CD14-positive monocyte (primary cell): Measurements from ENCODE around the gene GSTM4. TPM values are rescaled to one million over a fixed set of nuclear protein-coding genes. Genes with fewer than 3 reads are reported as not detected.

Experiments
- DNase-seq, 3 donors: peaks; one replicate each; pipeline ENCODE4 v3.0.0-alpha.2; 2011 to 2022
- H2AFZ ChIP-seq: 2 replicates; pipeline ENCODE4 v1.6.0; 2012; ENCODE audit warnings: mild to moderate bottlenecking, low read depth, low read length, inconsistent platforms; ENCODE audit not compliant: insufficient read depth, poor library complexity, severe bottlenecking
- H3K27ac ChIP-seq, 2 donors: 1 replicate in 1 of 2; 2 replicates in 1 of 2; pipeline ENCODE4 v1.5.1; 2012 to 2013; ENCODE audit warnings: low read length in 2 of 2, control low read depth in 1 of 2, inconsistent platforms in 1 of 2, low read depth in 1 of 2, mild to moderate bottlenecking in 1 of 2
- H3K27me3 ChIP-seq, 2 donors: one replicate each; pipeline versions ENCODE4 v1.6.0 to v1.6.1; 2011 to 2013; ENCODE audit warnings: low read length in 2 of 2; ENCODE audit not compliant: control insufficient read depth in 2 of 2, insufficient read depth in 2 of 2
- H3K36me3 ChIP-seq, 2 donors: replicated peaks in 1 of 2; 1 replicate in 1 of 2; 2 replicates in 1 of 2; pipeline versions ENCODE4 v1.5.1 to v1.6.1; 2012 to 2013; ENCODE audit warnings: low read length in 2 of 2, control low read depth in 1 of 2, inconsistent platforms in 1 of 2, mild to moderate bottlenecking in 1 of 2; ENCODE audit not compliant: insufficient read depth in 2 of 2, control insufficient read depth in 1 of 2
- H3K4me1 ChIP-seq, 2 donors: 1 replicate in 1 of 2; 2 replicates in 1 of 2; pipeline versions ENCODE4 v1.5.1 to v1.6.1; 2012 to 2013; ENCODE audit warnings: low read length in 2 of 2, control low read depth in 1 of 2, inconsistent platforms in 1 of 2, mild to moderate bottlenecking in 1 of 2, moderate library complexity in 1 of 2; ENCODE audit not compliant: insufficient read depth in 2 of 2, control insufficient read depth in 1 of 2
- H3K4me2 ChIP-seq: replicated peaks from 2 replicates; pipeline ENCODE3; 2012; ENCODE audit warnings: low read length, moderate library complexity, mild to moderate bottlenecking; ENCODE audit not compliant: poor library complexity, severe bottlenecking; ENCODE audit errors: extremely low read depth
- H3K4me3 ChIP-seq, 3 experiments: fragments of 200-600 bp in 1 of 3; sonication (generic) in 1 of 3; replicated peaks in 1 of 3; 1 replicate in 2 of 3; 2 replicates in 1 of 3; pipeline ENCODE4 v1.5.1; 2011 to 2013; ENCODE audit warnings: low read length in 3 of 3, mild to moderate bottlenecking in 3 of 3, control low read depth in 2 of 3, low read depth in 2 of 3, inconsistent platforms in 1 of 3, moderate library complexity in 1 of 3
- H3K79me2 ChIP-seq: 2 replicates; pipeline ENCODE4 v1.6.0; 2012; ENCODE audit warnings: mild to moderate bottlenecking, control low read depth, inconsistent platforms, low read length, moderate library complexity; ENCODE audit not compliant: insufficient read depth
- H3K9ac ChIP-seq: 2 replicates; pipeline ENCODE4 v1.6.0; 2017; ENCODE audit warnings: low read length, mild to moderate bottlenecking; ENCODE audit not compliant: insufficient read depth, poor library complexity, severe bottlenecking
- H3K9me3 ChIP-seq, 2 donors: replicated peaks in 1 of 2; 1 replicate in 1 of 2; 2 replicates in 1 of 2; pipeline versions ENCODE4 v1.5.1 to v1.6.1; 2012 to 2013; ENCODE audit warnings: low read length in 2 of 2, control low read depth in 1 of 2; ENCODE audit not compliant: control insufficient read depth in 1 of 2, insufficient read depth in 1 of 2
- H4K20me1 ChIP-seq: 2 replicates; pipeline ENCODE4 v1.6.0; 2012; ENCODE audit warnings: mild to moderate bottlenecking, low read length, control low read depth, moderate library complexity; ENCODE audit not compliant: insufficient read depth
- H3K27ac Mint-ChIP-seq, 7 donors: one replicate each; pipeline ENCODE4 v1.8.0; 2020; ENCODE audit warnings: mild to moderate bottlenecking in 7 of 7, mixed read lengths in 7 of 7, moderate library complexity in 6 of 7, inconsistent platforms in 2 of 7
- H3K27me3 Mint-ChIP-seq, 3 donors: one replicate each; pipeline ENCODE4 v1.8.0; 2021 to 2022; ENCODE audit warnings: low read depth in 3 of 3, mild to moderate bottlenecking in 3 of 3, mixed read lengths in 3 of 3, moderate library complexity in 3 of 3, inconsistent platforms in 1 of 3
- H3K36me3 Mint-ChIP-seq, 2 donors: one replicate each; pipeline ENCODE4 v1.8.0; 2020; ENCODE audit warnings: mixed read lengths in 2 of 2, inconsistent platforms in 1 of 2, mild to moderate bottlenecking in 1 of 2
- H3K4me1 Mint-ChIP-seq: one replicate; pipeline ENCODE4 v1.8.0; 2020; ENCODE audit warnings: mild to moderate bottlenecking, mixed read lengths
- H3K4me3 Mint-ChIP-seq, 2 donors: one replicate each; pipeline ENCODE4 v1.8.0; 2020; ENCODE audit warnings: mild to moderate bottlenecking in 2 of 2, mixed read lengths in 2 of 2, moderate library complexity in 1 of 2
- H3K9me3 Mint-ChIP-seq, 7 donors: one replicate each; pipeline ENCODE4 v1.8.0; 2020 to 2022; ENCODE audit warnings: mixed read lengths in 7 of 7, mild to moderate bottlenecking in 6 of 7, moderate library complexity in 6 of 7, inconsistent platforms in 2 of 7
- CTCF ChIP-seq: fragments of 200-600 bp; IDR thresholded peaks from one replicate; pipeline ENCODE4 v1.8.0; 2022; ENCODE audit warnings: antibody characterized with exemption, mild to moderate bottlenecking
- WGBS: methylation state at CpG from one replicate; pipeline ENCODE4 v1.1.5; 2013; ENCODE audit warnings: missing lambda C conversion rate; ENCODE audit not compliant: insufficient coverage; 5-methylcytosine and 5-hydroxymethylcytosine counted together
- intact Hi-C, 2 donors: fragments of 100-400 bp; cut with micrococcal nuclease; formaldehyde crosslinking; loops; one replicate each; pipeline versions ENCODE4 v1.15.0 to v1.15.1; 2023
- polyA plus RNA-seq, 3 donors: library from polyadenylated mRNA; depleted of rRNA in 1 of 3; unstranded in 2 of 3; stranded (reverse) in 1 of 3; fragments of 300-500 nt in 2 of 3; fragments of >200 nt in 1 of 3; fragmentation: Illumina TruSeq in 2 of 3; gene quantifications; 1 replicate in 2 of 3; 2 replicates in 1 of 3; pipeline ENCODE4 v1.2.3, GENCODE V29; 2012 to 2021

The GSTM4 gene
- polyA plus RNA-seq, 3 donors = 11.9 to 22.9 (median 15.9) TPM

GRCh38 chr1:109652402-109652801 is 3.5 kb upstream of the GSTM4 start:
- Histone ChIP-seq H3K79me2 (no peaks in the 10 kb centered on the region), H2AFZ (no peak overlapping the region), H3K4me3 (no peak overlapping the region), H3K4me2 (no peak overlapping the region), H3K9ac (no peak overlapping the region), H4K20me1 (no peaks in the 10 kb centered on the region), H3K27me3 (no peaks in the 10 kb centered on the region), H3K36me3 (no peaks in the 10 kb centered on the region), H3K9me3 (no peaks in the 10 kb centered on the region), H3K27ac (no peak overlapping the region), H3K4me1 (peaks cover 17 to 22% of the 10 kb centered on the region in 2 donors)
- H3K27ac Mint-ChIP-seq = no peak overlapping the region
- no peak for DNase-seq
- WGBS = no CpG with 5 or more reads among the region's 2 CpGs
- no peak overlapping the region for H3K4me3 Mint-ChIP-seq
- peaks cover 0 to 1% (median 0%) of the 10 kb centered on the region in 7 donors for H3K9me3 Mint-ChIP-seq
- peaks cover 3 to 20% (median 10%) of the 10 kb centered on the region in 3 donors for H3K27me3 Mint-ChIP-seq
- H3K36me3 Mint-ChIP-seq = no peaks in the 10 kb centered on the region
- H3K4me1 Mint-ChIP-seq = peaks cover 25% of the 10 kb centered on the region
- TF ChIP-seq CTCF = no peak
- intact Hi-C loops = no loop called here

DNA sequence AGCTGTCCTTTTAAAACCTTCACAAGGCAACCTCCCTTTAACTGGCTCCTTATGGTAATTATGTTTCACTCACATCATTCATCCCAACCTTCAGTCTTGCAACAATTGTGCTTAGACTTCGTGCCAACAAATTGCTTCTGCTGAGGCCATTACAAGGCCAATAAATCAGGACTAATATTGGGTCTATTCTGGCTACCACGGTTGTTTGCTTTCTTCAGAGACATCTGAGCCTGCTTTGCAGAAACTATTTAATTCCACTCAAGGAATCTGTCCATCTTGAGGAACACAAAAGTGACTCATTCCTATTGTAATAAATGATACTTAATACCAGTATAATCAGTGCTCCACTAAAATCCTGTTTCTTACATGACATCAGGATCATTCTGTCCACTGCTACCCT is 2.6 kb upstream of the GSTM4 start:
- peaks cover 0 to 1% (median 0%) of the 10 kb centered on the region in 7 donors for H3K9me3 Mint-ChIP-seq
- H3K4me3 ChIP-seq = no peak overlapping the region
- no peaks in the 10 kb centered on the region for H3K36me3 Mint-ChIP-seq
- WGBS = 100% methylated on average over 1 of the region's 2 CpGs
- H3K9ac ChIP-seq = no peak overlapping the region
- H3K4me3 Mint-ChIP-seq = no peak overlapping the region
- H4K20me1 ChIP-seq = no peaks in the 10 kb centered on the region
- H3K4me2 ChIP-seq = no peak overlapping the region
- no peak overlapping the region for H3K27ac Mint-ChIP-seq
- H3K27ac ChIP-seq = no peak overlapping the region
- no peaks in the 10 kb centered on the region for H3K36me3 ChIP-seq
- H2AFZ ChIP-seq = no peak overlapping the region
- intact Hi-C loops = no loop called here
- peaks cover 33% of the 10 kb centered on the region for H3K4me1 Mint-ChIP-seq
- H3K27me3 ChIP-seq = no peaks in the 10 kb centered on the region
- no peak for TF ChIP-seq CTCF
- H3K9me3 ChIP-seq = no peaks in the 10 kb centered on the region
- no peaks in the 10 kb centered on the region for H3K79me2 ChIP-seq
- DNase-seq = no peak
- H3K4me1 ChIP-seq = peaks cover 24 to 27% of the 10 kb centered on the region in 2 donors
- H3K27me3 Mint-ChIP-seq = peaks cover 3 to 20% (median 10%) of the 10 kb centered on the region in 3 donors
